Neural crest cell (in vitro differentiated cells): ENCODE results near the gene SMYD2. TPM values are rescaled to one million over a fixed set of nuclear protein-coding genes. Genes with fewer than 3 reads are reported as not detected.

ENCODE experiments used
- DNase-seq: peaks from one replicate; pipeline ENCODE4 v3.0.0; 2021; ENCODE audit warnings: low read depth, mixed read lengths, low spot score
- H3K27ac Mint-ChIP-seq: one replicate; pipeline ENCODE4 v1.8.0; 2021; ENCODE audit warnings: mild to moderate bottlenecking, mixed read lengths; ENCODE audit not compliant: unreplicated experiment
- H3K27me3 Mint-ChIP-seq: 2 replicates; pipeline ENCODE4 v1.8.0; 2021; ENCODE audit warnings: low read depth, mild to moderate bottlenecking, mixed read lengths
- H3K36me3 Mint-ChIP-seq: 2 replicates; pipeline ENCODE4 v1.8.0; 2021; ENCODE audit warnings: low read depth, mild to moderate bottlenecking, mixed read lengths
- H3K4me1 Mint-ChIP-seq: 2 replicates; pipeline ENCODE4 v1.8.0; 2021; ENCODE audit warnings: mixed read lengths
- H3K4me3 Mint-ChIP-seq: one replicate; pipeline ENCODE4 v1.8.0; 2021; ENCODE audit warnings: mild to moderate bottlenecking, mixed read lengths
- H3K9me3 Mint-ChIP-seq: 2 replicates; pipeline ENCODE4 v1.8.0; 2021; ENCODE audit warnings: mixed read lengths
- CTCF ChIP-seq: fragments of 200-600 bp; sonication (generic); conservative IDR thresholded peaks from 2 replicates; pipeline ENCODE4 v1.5.0; 2021; ENCODE audit warnings: antibody characterized with exemption, mild to moderate bottlenecking
- total RNA-seq: library from RNA; stranded (reverse); gene quantifications from 2 replicates; pipeline ENCODE4 v1.2.1, GENCODE V29; 2021

SMYD2 gene
- total RNA-seq, 1 donor from 2014 or later: 59.3 TPM

DNA sequence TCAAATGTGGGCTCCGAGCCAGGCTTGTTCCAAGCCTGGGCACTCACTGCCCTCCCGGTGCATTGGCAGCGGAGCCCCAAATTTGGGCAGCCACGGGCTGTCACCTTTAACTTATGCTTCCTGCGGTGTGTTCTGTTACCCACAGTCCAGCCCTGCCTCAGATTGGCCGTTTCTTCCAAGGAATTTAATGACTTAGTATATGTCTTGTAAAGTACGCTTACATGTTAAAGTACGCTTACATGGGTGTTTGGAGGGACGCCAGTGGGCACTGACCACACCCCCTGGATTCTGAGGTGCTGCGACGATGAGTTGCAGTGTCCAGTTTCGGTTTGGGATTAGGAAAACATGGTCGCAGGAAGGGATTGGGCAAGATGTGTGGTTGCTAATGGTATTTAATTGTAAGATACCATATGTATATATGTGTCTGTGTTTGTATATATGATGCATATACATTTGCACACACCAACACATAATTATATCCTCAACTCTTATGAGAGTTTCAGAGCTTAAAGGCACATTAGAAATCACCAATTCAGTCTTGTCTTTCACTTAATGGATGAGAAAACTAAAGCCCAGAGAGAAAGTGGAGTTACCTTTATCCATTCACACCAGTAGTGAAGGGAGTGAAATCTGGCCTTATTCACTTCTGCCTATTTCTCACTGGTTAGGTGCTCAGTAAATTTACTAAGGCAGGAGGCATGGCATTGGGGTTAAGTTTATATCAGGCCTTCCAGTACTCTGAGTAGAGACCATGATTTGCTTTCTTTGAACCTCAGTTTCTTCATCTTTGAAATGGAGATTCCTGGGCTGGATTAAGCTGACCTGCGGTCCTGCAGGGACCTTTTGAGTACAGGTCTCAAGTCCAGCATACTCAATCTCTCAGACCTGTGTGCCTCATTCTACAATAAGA lies 1.0 kb downstream of the SMYD2 start:
- no peak for TF ChIP-seq CTCF
- H3K27ac Mint-ChIP-seq: no peak overlapping the region
- H3K4me3 Mint-ChIP-seq: peak overlapping the region; percentile 93
- peaks cover 43% of the 10 kb centered on the region for H3K4me1 Mint-ChIP-seq
- no peaks in the 10 kb centered on the region for H3K9me3 Mint-ChIP-seq
- H3K36me3 Mint-ChIP-seq: peaks cover 10% of the 10 kb centered on the region
- DNase-seq: peak; percentile 6
- H3K27me3 Mint-ChIP-seq: no peaks in the 10 kb centered on the region

DNA sequence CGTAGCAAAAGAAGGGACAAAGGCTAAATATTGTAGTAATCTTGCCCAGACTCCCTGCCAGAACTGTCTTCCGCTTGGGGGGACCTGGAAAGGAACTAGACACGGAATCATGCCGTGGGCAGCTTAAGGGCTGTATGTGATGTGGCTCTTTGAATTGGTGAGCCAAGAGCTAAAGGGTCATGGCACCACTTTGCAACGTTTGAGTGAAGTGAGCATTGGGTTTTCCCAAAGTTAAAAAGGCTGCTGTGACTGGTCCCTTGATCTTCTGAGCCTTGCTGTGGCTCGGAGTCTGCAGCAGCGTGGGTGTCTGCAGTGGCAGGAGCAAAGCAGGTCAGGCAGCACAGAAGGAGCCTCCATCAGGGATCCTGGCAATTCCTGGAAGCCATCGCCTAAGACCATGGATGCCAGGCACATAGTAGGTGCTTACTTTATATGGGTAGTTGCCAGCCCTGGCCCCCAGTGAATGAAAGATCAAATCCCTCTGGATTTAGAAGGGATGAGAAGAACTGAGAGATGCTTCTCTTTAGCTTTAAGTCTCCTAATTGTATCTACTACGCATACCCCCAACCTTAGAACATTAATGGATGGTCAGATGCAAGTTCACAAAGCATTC lies 1.8 kb downstream of the SMYD2 start:
- Mint-ChIP-seq H3K4me1 (peaks cover 43% of the 10 kb centered on the region), H3K27me3 (no peaks in the 10 kb centered on the region), H3K27ac (peak overlapping the region; percentile 8), H3K9me3 (no peaks in the 10 kb centered on the region), H3K36me3 (peaks cover 10% of the 10 kb centered on the region), H3K4me3 (peak overlapping the region; percentile 93)
- no peak for TF ChIP-seq CTCF
- DNase-seq: no peak

GRCh38 chr1:214285610-214286440 lies 4.9 kb downstream of the SMYD2 start:
- no peak overlapping the region for H3K4me3 Mint-ChIP-seq
- no peak for TF ChIP-seq CTCF
- no peaks in the 10 kb centered on the region for H3K27me3 Mint-ChIP-seq
- H3K36me3 Mint-ChIP-seq: peaks cover 7% of the 10 kb centered on the region
- DNase-seq: no peak
- peaks cover 49% of the 10 kb centered on the region for H3K4me1 Mint-ChIP-seq
- H3K9me3 Mint-ChIP-seq: no peaks in the 10 kb centered on the region
- no peak overlapping the region for H3K27ac Mint-ChIP-seq

- Mint-ChIP-seq H3K9me3 (no peaks in the 10 kb centered on the region), H3K4me3 (peak overlapping the region; percentile 4), H3K27me3 (no peaks in the 10 kb centered on the region), H3K4me1 (peaks cover 52% of the 10 kb centered on the region), H3K36me3 (peaks cover 10% of the 10 kb centered on the region), H3K27ac (no peak overlapping the region)
- TF ChIP-seq CTCF: no peak
- DNase-seq: no peak
Observed at GRCh38 chr1:214287884-214288283, 6.9 kb downstream of the SMYD2 start.

- no peak for DNase-seq
- H3K4me3 Mint-ChIP-seq: no peak overlapping the region
- no peaks in the 10 kb centered on the region for H3K27me3 Mint-ChIP-seq
- H3K9me3 Mint-ChIP-seq: no peaks in the 10 kb centered on the region
- H3K27ac Mint-ChIP-seq: peak overlapping the region; percentile 17
- peaks cover 46% of the 10 kb centered on the region for H3K4me1 Mint-ChIP-seq
- TF ChIP-seq CTCF: no peak
- H3K36me3 Mint-ChIP-seq: peaks cover 10% of the 10 kb centered on the region
Observed at GRCh38 chr1:214289574-214290272, 8.8 kb downstream of the SMYD2 start.
